Eye (tissue), 1 donor: ENCODE data around the gene MRPL41.
"Not testable (repeated sequence)": the region's sequence is repeated elsewhere in the genome, so short reads cannot be mapped to it uniquely, and the experiment has no call there.

Source experiments
- DNase-seq: peaks from one replicate; pipeline ENCODE4 v3.0.0-alpha.2; 2015

Gene MRPL41

DNA sequence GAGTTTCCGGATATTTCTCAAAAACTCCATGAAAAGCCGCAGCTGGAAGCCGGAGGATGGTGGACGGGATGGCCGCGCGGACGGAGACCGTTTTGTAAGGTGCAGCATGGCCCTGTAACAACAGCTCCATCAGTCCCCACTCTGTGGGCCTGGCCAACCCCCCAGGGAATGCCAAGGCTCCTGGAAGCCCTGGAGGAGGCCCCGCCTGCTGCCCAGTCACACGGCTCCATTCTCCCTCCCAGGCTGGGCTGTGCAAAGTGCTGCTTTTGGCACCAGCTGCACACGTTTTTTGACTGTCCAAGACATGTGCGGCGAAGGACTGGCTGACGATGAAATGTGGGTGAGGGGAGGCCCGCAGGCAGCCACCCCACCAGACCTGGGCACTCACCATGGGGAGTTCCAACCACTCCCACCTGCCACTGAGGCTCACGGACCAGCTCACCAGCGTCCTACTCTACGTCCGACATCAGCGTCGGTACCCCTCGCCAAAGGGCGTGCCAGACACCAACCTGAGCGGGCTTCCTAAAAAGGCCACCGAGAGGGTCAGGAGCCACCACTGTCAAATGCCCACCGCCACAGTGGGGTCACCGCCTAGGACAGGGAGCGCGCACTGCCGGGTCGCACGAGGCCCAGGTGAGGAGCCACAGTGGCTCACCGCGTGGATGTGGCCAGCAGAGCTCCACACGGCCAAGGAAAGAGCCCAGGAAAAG is 28.8 kb upstream of the MRPL41 start:
- DNase-seq, result no peak

GRCh38 chr9:137524161-137524980 is 27.3 kb upstream of the MRPL41 start:
- no peak for DNase-seq

DNA sequence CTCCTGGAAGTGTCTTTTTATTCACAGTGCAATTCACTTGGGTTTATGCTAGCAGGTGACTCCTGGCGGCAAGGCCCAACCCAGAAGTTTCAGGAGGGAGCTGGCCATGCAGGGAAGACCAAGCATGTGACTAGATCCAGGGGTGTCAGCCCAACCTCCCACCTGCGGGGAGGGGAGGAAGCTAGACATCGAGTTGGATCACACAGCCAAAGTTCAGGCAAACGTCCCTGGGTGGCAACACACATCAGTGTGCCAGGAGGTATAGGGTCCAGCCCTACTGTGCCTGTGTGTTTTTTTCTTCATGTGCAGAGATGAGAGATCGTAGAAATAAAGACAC is 26.7 kb upstream of the MRPL41 start:
- no peak for DNase-seq

DNA sequence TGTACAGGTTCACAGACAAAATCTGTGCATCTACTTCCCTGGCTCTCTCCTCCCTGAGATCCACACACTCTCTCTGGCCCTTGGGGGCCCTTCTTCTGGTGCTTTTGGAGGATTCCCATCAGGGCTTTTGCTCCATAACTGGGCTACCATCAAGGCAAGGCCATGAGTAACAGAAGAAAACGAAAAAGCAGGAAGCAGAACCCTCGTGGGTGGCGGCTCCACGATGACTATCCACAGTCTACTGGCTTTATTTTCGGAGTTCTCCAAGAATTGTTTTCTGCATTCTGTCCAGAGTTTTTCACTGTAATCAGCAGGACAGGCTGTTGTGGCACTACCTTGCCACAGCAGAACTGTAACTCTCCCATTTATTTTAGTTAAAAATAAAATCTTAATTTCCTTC is 21.3 kb upstream of the MRPL41 start:
- DNase-seq, result no peak

GRCh38 chr9:137531099-137531765 is 20.4 kb upstream of the MRPL41 start:
- peak; percentile 17 for DNase-seq

- DNase-seq, result not testable (repeated sequence)
Measured at GRCh38 chr9:137532891-137533468, 18.7 kb upstream of the MRPL41 start.

- DNase-seq, result peak; percentile 85
Measured at GRCh38 chr9:137534256-137535119, 17.2 kb upstream of the MRPL41 start.

DNA sequence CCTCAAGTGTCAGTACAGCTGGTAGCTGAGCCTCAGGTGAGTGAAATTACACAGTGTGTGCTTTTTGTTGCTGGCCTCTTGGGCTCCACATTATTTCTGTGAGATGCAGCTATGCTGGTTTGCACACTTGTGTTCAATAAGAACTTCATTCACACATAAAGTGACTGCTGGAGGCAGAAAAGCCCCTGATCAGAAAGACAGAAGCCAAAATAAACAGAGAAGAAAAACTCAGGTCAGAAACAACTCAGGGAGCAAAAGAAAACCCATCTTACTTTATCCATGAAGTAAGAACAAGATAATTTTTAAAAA is 16.6 kb upstream of the MRPL41 start:
- DNase-seq, result no peak

GRCh38 chr9:137536594-137537131 is 15.0 kb upstream of the MRPL41 start:
- DNase-seq, result not testable (repeated sequence)

- DNase-seq, result no peak
Measured at GRCh38 chr9:137538058-137538457, 13.6 kb upstream of the MRPL41 start.

DNA sequence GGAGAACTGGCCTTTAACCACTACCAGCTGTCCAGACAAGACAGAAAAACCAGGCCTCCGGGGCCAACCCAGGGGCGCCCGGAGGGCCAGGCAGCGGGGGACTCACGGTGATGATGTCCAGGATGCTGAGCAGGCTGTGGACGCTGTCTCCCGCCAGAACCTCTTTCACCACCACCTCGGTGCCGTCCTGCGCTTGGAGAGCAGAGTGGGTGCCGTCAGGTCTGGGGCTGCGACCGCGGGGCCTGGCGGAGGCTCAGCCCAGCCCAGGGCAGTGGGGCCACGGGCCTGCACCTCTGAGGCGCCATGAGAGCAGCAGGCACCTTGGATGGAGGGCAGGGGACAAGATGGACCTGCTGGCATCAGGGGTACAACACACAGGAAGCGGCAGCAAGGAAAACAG is 11.1 kb upstream of the MRPL41 start:
- no peak for DNase-seq

GRCh38 chr9:137542486-137542885 is 9.2 kb upstream of the MRPL41 start:
- no peak for DNase-seq

DNA sequence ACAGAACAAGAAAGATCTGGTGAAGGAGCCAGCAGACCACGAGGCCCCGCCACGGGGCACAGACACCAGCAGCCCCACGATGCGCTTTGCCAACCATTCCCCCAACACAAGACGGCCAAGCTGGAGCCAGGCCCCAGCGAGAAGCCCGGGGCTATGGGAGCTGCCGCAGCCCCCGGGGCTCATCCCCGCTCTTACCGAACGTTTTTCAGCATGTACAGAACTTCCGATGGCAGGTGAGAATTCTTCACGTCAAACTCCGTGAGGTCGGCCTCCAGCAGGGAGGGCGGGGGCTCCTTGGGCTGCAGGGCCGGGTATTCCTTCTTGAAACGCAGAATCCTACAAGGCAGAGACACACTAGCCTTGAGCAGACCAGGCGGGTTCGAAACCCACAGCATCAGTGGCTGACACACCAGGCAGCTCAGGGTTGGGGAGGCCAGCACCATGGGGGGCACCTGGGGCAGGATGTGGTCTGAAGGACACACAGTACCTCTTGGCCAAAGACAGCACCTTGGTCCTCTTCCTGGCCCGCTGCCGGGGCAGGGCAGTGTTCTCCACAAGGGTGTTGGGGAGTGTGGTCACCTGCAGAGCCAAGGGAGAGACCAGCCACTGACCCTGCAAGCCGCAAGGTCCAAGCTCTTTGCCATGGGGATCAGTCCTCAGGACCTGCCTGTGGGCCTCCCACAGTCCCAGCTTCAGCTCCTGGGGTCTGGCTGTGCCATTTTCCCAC is 8.3 kb upstream of the MRPL41 start:
- DNase-seq, result no peak

- DNase-seq, result no peak
Measured at GRCh38 chr9:137544176-137544760, 7.4 kb upstream of the MRPL41 start.

DNA sequence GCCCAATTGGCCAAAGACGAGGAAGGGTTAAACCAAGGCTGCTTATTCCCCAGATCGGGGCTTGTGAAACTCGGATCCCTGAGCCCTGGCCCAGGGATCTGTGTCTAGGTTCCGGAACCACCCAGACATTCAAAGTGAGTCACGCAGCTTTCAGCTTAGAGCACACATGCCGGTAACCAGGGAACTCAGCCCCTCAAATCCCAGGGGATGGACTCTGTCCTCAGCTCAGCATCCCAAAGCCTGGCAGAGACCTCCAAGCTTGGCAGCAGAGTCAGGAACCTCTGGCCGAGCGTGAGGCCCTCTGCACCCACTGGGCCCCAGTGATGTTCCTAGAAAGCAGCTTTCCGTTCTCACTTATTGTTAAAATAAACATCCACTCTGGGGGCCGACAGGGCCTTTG is 6.6 kb upstream of the MRPL41 start:
- no peak for DNase-seq

- DNase-seq, result no peak
Measured at GRCh38 chr9:137547687-137548543, 3.8 kb upstream of the MRPL41 start.

DNA sequence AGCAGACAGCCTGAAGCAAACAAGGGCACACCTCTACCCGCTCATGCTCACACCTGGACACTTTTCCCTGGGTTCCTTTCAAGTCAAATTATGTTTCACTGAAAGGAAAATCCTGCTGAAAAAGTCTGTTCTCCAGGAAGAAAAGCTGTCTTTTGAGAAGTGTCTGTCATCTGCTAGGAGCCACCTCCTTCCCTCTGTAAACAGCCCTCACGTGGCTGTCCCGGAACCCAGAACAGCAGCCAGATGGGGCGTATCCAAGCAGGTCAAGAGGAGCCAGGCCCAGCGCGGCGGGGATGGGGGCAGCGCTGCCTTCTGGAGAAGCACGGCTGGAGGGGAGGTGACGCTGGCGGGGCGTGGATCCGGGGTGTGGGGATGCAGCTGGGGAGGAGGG is 1.5 kb upstream of the MRPL41 start, which contains the start of gene PNPLA7:
TSS of gene PNPLA7 (minus strand) at position 172 of the 391 bp plus-strand sequence. CDS start 205 bp downstream, outside the sequence.
- DNase-seq, result peak; percentile 85

GRCh38 chr9:137550958-137551263 is 768 bp upstream of the MRPL41 start:
- DNase-seq, result not testable (repeated sequence)

GRCh38 chr9:137552022-137552768 is 516 bp downstream of the MRPL41 start:
- no peak for DNase-seq

GRCh38 chr9:137553654-137554053 is 2.0 kb downstream of the MRPL41 start:
- not testable (repeated sequence) for DNase-seq
